GM19372 (cell line): ENCODE measurements around the gene EIF6.

Source experiments
- ATAC-seq: cut with Tn5 transposase; IDR thresholded peaks from one replicate; pipeline ENCODE4 v1.9.1; 2021; ENCODE audit warnings: mild to moderate bottlenecking, low read depth, moderate library complexity; ENCODE audit not compliant: unreplicated experiment

EIF6 gene

DNA sequence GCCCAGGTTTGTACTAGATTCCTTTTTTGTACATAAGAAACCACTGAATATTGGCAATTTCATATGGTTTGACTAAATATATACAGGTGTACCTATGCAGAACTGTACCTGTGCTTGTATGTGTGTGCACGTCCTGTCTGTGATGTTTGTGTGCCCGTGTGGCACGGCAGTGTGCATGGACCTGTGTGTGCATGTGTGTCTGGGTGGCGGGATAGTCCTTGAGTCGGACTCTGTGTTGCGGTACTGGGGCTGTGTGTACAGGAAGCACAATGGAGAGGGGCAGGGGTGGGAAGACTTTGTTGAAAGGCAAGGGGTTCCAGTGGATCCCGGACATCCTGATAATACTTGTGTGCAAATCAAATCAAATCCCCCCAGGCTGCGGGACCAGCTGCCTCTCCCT, 11.1 kb upstream of the EIF6 start:
- ATAC-seq = no peak

GRCh38 chr20:35295058-35295457, 10.5 kb upstream of the EIF6 start:
- no peak for ATAC-seq

DNA sequence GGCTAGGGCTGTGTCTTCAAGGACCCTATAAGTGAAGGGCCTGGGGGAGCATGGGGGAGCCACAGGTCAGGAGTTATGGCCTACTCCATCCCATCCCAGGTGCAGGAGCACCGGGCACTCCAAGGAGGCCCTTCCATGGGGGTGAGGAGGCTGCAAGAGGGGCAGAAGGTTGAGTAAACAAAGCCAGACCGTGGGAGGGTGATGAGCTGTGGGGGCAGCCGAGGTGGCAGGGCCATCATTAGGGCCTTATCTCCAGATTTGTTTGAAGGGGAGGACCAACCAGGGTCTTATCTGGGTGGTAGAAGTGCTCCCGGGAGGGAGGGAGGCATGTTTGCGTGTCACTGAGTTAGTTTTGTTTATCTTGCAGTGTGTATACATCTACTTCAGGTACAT, 9.7 kb upstream of the EIF6 start:
- no peak for ATAC-seq

DNA sequence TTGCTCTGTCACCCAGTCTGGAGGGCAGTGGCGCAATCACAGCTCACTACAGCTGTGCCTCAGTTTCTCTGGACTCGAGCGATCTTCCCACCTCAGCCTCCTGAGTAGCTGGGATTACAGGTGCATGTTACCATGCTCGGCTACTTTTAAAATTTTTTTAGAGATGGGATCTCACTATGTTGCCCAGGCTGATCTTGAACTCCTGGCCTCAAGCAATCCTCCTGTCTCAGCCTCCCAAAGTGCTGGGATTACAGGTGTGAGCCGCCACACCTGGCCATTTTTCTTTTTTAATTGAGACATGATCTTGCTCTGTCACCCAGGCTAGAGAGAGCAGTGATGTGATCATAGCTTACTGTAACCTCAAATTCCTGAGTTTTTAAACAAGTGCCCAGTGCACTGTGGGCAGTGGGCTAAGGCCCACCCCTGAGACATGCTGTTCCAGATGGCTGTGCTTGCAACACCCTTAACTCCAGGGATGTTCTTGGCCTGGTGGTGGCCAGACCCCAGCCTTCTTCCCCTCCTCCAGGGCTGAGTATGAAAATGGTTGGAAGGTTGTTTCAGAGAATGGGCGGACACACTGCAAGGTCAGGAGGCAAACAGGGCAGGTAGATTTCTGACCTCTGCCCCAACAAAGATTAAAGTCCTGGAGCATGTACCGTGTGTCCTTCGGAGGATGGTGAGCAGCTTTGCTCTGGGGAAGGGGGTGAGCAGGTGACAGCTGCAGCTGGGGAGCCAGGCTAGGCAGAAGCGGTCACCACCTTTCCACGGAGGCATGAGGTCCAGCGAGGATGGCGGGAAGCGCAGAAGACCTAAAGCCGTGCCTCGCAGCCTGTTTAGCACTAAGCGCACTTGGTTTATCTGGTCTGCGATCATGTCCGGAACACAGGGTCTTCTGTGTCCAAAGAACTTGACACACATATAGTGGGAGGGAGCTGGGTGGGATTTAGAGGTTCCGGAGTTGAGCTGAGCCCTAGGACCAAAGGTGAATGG, 9.0 kb upstream of the EIF6 start:
- no peak for ATAC-seq

- no peak for ATAC-seq
These were observed 8.1 kb upstream of the EIF6 start for GRCh38 chr20:35292504-35293285.

DNA sequence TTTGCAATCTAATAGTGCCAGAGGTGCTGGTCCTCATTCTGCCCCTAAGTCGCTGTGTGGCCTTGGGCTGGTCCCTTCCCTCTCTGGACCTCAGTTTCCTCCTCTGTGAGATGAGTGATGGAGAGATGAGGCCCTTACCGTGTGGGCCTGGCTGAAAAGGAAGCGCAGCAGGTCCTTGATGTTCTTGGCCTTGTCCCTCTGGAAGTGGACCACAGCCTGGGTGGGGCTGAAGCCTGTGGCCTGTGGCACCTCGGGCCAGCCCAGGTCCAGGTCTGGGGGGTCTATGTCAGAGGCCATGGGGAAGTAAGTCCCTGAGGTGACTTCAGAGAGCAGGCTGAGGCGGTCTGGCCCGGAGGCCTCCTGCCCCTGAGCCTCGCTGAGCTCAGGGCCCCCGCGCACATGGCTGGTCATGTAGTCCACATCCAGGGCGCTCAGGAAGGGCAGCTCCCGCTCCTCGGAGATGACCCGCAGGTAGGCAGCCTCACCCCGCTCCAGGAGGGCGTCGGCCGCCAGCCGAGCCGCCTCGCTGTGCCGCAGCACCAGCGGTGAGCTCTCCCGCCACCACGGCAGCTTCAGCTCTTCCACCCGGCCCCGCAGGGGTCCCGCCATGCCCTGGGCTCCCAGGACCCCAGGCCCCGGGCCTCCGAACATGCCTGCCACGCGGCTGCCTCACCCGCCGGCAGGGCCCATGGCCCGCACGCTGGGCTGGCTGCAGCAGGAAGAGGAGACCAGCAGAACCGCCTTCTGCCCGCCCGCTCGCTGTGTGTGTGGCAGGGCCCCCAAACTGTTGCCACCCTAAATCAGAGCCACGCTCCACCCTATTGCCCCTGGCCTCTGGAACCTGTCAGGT, 7.3 kb upstream of the EIF6 start, which contains the start of gene FAM83C:
FAM83C (minus strand) TSS at position 772 of the 850 bp plus-strand sequence; CDS start at position 651, 121 bp downstream.
- ATAC-seq = no peak

DNA sequence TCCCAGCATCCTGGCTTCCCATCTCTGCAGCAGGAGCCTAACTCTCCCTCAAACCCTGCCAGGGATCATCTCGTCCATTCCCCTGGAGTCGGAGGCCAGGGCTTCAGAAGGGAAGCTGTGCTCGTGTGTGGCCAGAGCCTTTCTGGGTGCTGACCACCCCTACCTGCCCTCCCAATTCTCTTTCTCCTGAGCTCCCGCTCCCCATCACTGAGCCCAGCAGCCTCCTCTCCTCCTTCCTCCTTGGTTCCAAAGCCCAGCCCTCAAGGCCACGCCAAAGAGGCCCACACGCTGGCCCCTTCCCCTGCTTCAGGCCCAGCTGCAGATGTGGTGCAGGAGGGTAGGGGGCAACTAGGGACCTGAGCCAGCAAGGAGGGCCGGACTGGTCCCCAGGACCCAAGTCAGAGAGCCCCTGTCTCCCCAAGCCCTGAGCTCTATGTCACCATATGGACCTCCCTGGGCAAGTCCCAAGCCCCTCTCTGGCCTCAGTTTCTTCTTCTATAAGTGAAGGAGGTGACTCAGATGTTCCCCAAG, 6.4 kb upstream of the EIF6 start:
- no peak for ATAC-seq

GRCh38 chr20:35290186-35290886, 5.8 kb upstream of the EIF6 start:
- no peak for ATAC-seq

DNA sequence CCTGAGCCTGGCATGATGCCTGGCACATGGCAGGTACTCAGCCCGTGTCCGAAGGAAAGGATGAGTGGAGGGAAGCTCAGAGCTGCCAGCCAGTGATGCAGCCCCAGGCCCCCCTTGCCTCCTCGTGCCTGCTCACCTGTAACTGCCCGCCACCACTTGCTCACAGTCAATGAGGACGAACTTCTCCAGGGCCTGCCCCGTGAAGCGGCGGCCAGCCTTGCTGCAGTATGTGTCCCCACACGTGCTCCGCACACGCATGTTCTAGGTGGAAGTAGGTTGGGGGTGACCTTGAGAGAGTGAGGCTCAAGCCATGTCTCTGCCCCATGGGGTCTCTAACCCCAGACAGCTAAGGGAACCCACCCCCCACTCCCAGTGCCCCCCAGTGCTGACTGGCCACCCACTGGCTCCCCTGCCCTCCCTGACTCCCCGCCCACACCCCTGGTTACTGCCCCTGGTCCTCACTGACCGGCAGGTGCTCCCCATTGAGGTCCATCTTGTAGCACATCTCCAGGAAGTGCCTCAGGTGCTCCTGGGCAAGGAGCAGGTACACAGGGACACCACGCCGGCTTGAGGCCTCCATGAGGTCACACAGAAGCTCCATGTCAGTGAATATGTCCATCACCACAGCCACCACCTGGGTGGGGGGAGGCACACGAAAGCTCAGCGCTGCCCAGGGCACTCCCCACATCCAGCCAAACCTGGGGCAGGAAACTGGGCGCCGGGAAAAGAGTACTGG, 3.9 kb upstream of the EIF6 start:
- no peak for ATAC-seq

GRCh38 chr20:35287509-35288324, 3.1 kb upstream of the EIF6 start:
- no peak for ATAC-seq

DNA sequence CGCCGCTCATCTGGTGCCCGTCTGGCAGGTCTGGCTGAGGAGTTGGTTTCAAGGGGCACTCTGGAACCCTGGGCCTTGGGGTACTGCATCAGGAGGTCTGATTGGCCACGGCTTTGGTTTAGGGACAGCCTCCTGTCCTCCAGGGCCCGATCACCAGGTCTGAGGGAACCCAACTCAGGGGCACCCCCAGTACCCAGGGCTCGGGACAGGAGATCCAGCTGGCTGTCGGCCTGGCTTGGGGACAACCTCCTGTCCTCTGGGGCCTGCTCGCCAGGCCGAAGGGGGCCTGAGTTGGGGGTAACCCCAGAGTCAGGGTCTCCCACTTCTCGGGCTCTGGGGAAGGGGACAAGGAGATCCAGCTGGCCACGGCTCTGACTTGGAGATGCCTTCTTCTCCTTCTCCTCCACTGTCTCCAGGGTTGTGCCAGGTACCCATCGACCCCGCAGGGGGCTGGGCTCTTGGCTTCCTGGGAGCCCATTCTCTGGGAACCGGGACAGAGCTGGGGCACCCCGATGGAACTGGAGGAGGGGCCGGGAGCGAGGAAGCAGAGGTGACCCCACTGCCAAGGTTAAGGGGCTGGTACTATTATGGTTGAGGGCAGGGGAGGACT, 2.4 kb upstream of the EIF6 start:
- ATAC-seq = no peak

GRCh38 chr20:35286077-35286898, 1.7 kb upstream of the EIF6 start:
- no peak for ATAC-seq

GRCh38 chr20:35285806-35286076, 1.2 kb upstream of the EIF6 start:
- ATAC-seq = no peak

DNA sequence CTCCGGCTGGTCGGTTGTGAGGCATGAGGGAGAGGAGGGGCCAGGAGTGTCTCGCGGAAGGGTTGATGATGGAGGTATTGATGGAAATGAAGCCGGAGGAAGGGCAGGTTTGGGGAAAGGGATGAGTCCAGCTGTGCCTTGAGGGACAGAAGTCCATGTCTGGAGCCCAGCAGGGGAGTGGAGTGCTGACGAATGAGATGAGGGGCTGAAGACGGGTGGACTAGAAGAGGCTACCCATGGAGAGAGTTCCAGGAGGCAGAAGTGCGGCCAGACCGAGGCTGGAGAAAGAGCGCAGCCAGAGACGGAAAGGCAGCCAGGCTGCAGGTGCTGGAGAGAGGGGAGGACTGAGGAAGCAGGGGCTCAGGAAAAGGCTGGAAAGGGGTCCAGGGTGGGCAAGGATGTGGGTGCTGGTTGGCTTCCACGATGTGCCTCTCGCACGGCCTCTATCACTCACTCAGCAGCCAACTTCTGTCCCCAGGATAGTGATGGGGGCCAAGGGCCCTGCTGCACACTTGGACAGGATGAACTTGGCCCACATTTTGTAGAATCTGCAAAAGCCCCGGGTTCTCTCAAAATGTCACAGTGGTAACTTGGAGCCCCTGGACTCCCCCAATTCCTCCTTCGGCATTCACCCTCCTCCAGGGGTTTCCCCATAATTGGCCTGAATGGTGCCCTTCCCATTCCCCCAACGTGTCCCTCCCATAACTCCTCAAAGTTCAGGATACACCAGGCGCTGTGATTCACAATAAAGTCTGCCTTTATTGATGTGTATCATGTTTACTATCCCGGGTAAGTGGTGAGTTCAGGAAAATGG, 627 bp upstream of the EIF6 start:
- ATAC-seq = no peak

- no peak for ATAC-seq
These were observed 918 bp downstream of the EIF6 start for GRCh38 chr20:35283441-35284266.
